Liver (tissue), 3 donors: Measurements from ENCODE around the gene SLC27A5.

Source experiments
- ATF3 ChIP-seq: IDR thresholded peaks from 2 replicates; pipeline ENCODE4 v1.6.1; 2016; ENCODE audit warnings: antibody characterized with exemption
- CTCF ChIP-seq: fragments of 150-350 bp; IDR thresholded peaks from 2 replicates; pipeline ENCODE4 v1.5.1; 2017; ENCODE audit warnings: improper control_type of control experiment, low read depth, low read length; ENCODE audit not compliant: missing input control
- GABPA ChIP-seq, 2 donors: IDR thresholded peaks in 1 of 2; conservative IDR thresholded peaks in 1 of 2; 2 replicates each; pipeline ENCODE4 v1.6.1; 2016; ENCODE audit warnings: antibody characterized with exemption in 2 of 2, mild to moderate bottlenecking in 1 of 2, moderate library complexity in 1 of 2
- JUND ChIP-seq, 2 donors: IDR thresholded peaks; 2 replicates each; pipeline ENCODE4 v1.6.1; 2016; ENCODE audit warnings: antibody characterized with exemption in 2 of 2
- MAX ChIP-seq: IDR thresholded peaks from 2 replicates; pipeline ENCODE4 v1.6.1; 2016; ENCODE audit warnings: antibody characterized with exemption
- RAD21 ChIP-seq, 2 donors: IDR thresholded peaks; 2 replicates each; pipeline ENCODE4 v1.6.1; 2016; ENCODE audit warnings: antibody characterized with exemption in 2 of 2, mild to moderate bottlenecking in 2 of 2
- RXRA ChIP-seq, 2 donors: IDR thresholded peaks; 2 replicates each; pipeline ENCODE4 v1.6.1; 2017 to 2018; ENCODE audit warnings: antibody characterized with exemption in 2 of 2, mild to moderate bottlenecking in 1 of 2
- TAF1 ChIP-seq: conservative IDR thresholded peaks from 2 replicates; pipeline ENCODE4 v1.6.1; 2016; ENCODE audit warnings: antibody characterized with exemption, mild to moderate bottlenecking
- YY1 ChIP-seq: IDR thresholded peaks from 2 replicates; pipeline ENCODE4 v1.6.1; 2016; ENCODE audit warnings: antibody characterized with exemption, mild to moderate bottlenecking
- ZBTB33 ChIP-seq: IDR thresholded peaks from 2 replicates; pipeline ENCODE4 v1.6.1; 2016; ENCODE audit warnings: antibody characterized with exemption
- donor health status: healthy.
- donor health status: healthy.

GRCh38 chr19:58545286-58546018 lies 33.7 kb upstream of the SLC27A5 start:
- no peak for TF ChIP-seq GABPA (IDR thresholded peaks at IDR 0.05 in 1 of 2, conservative IDR thresholded peaks at IDR 0.05 in 1 of 2)
- TF ChIP-seq CTCF = no peak
- TF ChIP-seq RXRA (IDR thresholded peaks at IDR 0.05) = no peak
- TF ChIP-seq YY1 = no peak
- TF ChIP-seq ZBTB33 = no peak
- TF ChIP-seq JUND (IDR thresholded peaks at IDR 0.05) = no peak
- TF ChIP-seq ATF3 = no peak
- TF ChIP-seq RAD21 (IDR thresholded peaks at IDR 0.05) = no peak
- no peak for TF ChIP-seq TAF1
- no peak for TF ChIP-seq MAX
